Measurements from ENCODE around the gene EDN2.

- TF ChIP-seq CTCF (IDR thresholded peaks at IDR 0.05) (no peak), EZH2 (IDR thresholded peaks at IDR 0.05; ENCODE audit: borderline replicate concordance, insufficient read depth, low read depth, low read length, poor library complexity, severe bottlenecking) (no peak)
These were observed 16.5 kb upstream of the EDN2 start for GRCh38 chr1:41500781-41501518.

Measured in B cell (primary cell).